ENCODE measurements around the gene LPGAT1. TPM values are rescaled to one million over a fixed set of nuclear protein-coding genes. Genes with fewer than 3 reads are reported as not detected.

LPGAT1 gene
- total RNA-seq, 1 experiment from 2014 or later = 50.6 TPM

DNA sequence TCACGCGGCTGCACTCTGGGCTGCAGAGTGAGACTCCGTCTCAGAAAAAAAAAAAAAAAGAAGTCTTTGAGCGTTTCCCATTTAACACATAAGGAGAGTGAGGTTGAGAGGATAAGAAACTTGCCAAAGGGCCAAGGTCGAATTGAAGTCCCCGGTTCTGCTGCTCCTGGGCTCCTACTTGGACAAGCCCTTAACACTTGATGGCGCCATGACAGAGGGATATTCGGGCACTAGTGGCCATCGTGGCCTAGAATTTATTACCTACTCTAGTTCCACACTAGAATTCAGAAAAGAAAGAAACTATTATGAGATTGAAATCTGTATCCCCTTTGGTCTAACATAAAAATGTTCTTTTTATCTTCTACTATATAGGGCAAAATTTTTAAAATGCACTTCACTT, 89.4 kb downstream of the LPGAT1 start:
- Histone ChIP-seq H3K79me2 (ENCODE audit: insufficient read depth, low read length) (no peaks in the 10 kb centered on the region), H2AFZ (ENCODE audit: low read depth, low read length, poor library complexity, severe bottlenecking) (no peak overlapping the region), H4K20me1 (ENCODE audit: insufficient read depth) (no peaks in the 10 kb centered on the region), H3K9me3 (ENCODE audit: control insufficient read depth in 1 of 2, insufficient read depth in 1 of 2, low read depth in 1 of 2, low read length in 2 of 2) (no peaks in the 10 kb centered on the region), H3K9me2 (ENCODE audit: insufficient read depth) (no peaks in the 10 kb centered on the region), H3K36me3 (ENCODE audit: control insufficient read depth in 1 of 2, insufficient read depth in 2 of 2, low read length in 2 of 2) (no peaks in the 10 kb centered on the region), H3K4me1 (ENCODE audit: control insufficient read depth in 1 of 2, insufficient read depth in 2 of 2, low read length in 2 of 2) (peaks cover 27% of the 10 kb centered on the region in 2 experiments), H3K4me2 (ENCODE audit: low read length) (no peak overlapping the region), H3K9ac (ENCODE audit: low read length) (no peak overlapping the region), H3K27ac (ENCODE audit: low read depth, low read length) (no peak overlapping the region), H3K4me3 (replicated peaks in 1 of 2; ENCODE audit: low read depth in 1 of 2, low read length in 2 of 2) (no peak overlapping the region), H3K27me3 (ENCODE audit: insufficient read depth, low read length) (peaks cover 7% of the 10 kb centered on the region; the same call in 1 of the 2 replicates)
- ATAC-seq (no peak), DNase-seq (ENCODE audit: low read depth, low spot score) (no peak)
- ChIA-PET CTCF (interaction anchor here (0.7 to 2.4 kb wide), 2 partner anchors 294 kb away, joined by 3 to 9 read pairs; partner anchors contain the start of genes DTL and INTS7), POLR2A (no interaction called here), RAD21 (ENCODE audit: low non-redundant PET in 1 of 2, low total read pairs in 2 of 2, uncharacterized antibody in 2 of 2, unreplicated experiment in 2 of 2) (no interaction called here)
- intact Hi-C loops (cut with micrococcal nuclease) = no loop called here
- TF ChIP-seq FOSL1 (IDR thresholded peaks at IDR 0.05; ENCODE audit: low read depth) (no peak), RAD21 (IDR thresholded peaks at IDR 0.05; ENCODE audit: low read depth) (peak; percentile 47; the same call in 1 of the 2 replicates), EGR1 (IDR thresholded peaks at IDR 0.05; ENCODE audit: low read depth) (no peak), POLR2A (IDR thresholded peaks at IDR 0.05; ENCODE audit: borderline replicate concordance, extremely low read depth, insufficient read depth, insufficient read length) (no peak), CEBPB (IDR thresholded peaks at IDR 0.05; ENCODE audit: low read depth) (no peak), SIN3A (IDR thresholded peaks at IDR 0.05; ENCODE audit: low read depth) (no peak), JUND (IDR thresholded peaks at IDR 0.05) (no peak)
- TF ChIP-seq, protein P1, sequence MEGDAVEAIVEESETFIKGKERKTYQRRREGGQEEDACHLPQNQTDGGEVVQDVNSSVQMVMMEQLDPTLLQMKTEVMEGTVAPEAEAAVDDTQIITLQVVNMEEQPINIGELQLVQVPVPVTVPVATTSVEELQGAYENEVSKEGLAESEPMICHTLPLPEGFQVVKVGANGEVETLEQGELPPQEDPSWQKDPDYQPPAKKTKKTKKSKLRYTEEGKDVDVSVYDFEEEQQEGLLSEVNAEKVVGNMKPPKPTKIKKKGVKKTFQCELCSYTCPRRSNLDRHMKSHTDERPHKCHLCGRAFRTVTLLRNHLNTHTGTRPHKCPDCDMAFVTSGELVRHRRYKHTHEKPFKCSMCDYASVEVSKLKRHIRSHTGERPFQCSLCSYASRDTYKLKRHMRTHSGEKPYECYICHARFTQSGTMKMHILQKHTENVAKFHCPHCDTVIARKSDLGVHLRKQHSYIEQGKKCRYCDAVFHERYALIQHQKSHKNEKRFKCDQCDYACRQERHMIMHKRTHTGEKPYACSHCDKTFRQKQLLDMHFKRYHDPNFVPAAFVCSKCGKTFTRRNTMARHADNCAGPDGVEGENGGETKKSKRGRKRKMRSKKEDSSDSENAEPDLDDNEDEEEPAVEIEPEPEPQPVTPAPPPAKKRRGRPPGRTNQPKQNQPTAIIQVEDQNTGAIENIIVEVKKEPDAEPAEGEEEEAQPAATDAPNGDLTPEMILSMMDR (IDR thresholded peaks at IDR 0.05 in 2 of 3, conservative IDR thresholded peaks at IDR 0.05 in 1 of 3; ENCODE audit: borderline replicate concordance in 1 of 3, insufficient read depth in 1 of 3, low read depth in 2 of 3, low read length in 2 of 3) = 0 out of 6 replicates have a peak, but pooled peaks of 1 of the 3 experiments have one; percentile 17
- BruUV-seq (replicated peaks) = no TSS peak

Data from HCT116 (cell line).